Stimulated activated CD8-positive, alpha-beta memory T cell treated with anti-CD3 and anti-CD28 coated beads, Interleukin-7, amount 100 ng/mL, for 24 hours (primary cell): Measurements from ENCODE around the gene C6orf15.

Experiments used
- DNase-seq: peaks from one replicate; pipeline ENCODE4 v3.0.0-alpha.2; 2020; ENCODE audit warnings: low read depth

Gene C6orf15

DNA sequence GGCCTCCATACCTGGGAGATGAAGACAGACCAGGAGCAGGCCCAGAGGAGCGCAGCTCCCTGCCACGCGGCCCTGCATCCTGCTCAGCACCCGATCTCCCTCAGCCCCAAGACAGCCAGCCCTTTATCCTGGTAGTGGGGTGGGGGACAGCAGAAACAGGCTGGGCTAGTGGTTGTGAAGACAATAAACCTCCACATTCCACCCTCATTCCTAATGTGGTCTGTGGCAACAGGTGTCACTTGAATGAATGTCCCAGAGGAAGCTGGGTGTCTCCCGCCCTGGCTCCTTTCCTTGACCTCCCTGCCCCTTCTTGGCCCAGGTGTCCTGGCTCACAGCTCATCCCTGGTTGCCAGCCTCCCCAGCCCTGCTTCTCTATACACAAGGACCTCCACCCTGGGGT, at the start of gene C6orf15:
Gene C6orf15 (minus strand): TSS at position 98 of the 400 bp plus-strand sequence. CDS start 20 bp downstream, at position 78.
- no peak for DNase-seq

DNA sequence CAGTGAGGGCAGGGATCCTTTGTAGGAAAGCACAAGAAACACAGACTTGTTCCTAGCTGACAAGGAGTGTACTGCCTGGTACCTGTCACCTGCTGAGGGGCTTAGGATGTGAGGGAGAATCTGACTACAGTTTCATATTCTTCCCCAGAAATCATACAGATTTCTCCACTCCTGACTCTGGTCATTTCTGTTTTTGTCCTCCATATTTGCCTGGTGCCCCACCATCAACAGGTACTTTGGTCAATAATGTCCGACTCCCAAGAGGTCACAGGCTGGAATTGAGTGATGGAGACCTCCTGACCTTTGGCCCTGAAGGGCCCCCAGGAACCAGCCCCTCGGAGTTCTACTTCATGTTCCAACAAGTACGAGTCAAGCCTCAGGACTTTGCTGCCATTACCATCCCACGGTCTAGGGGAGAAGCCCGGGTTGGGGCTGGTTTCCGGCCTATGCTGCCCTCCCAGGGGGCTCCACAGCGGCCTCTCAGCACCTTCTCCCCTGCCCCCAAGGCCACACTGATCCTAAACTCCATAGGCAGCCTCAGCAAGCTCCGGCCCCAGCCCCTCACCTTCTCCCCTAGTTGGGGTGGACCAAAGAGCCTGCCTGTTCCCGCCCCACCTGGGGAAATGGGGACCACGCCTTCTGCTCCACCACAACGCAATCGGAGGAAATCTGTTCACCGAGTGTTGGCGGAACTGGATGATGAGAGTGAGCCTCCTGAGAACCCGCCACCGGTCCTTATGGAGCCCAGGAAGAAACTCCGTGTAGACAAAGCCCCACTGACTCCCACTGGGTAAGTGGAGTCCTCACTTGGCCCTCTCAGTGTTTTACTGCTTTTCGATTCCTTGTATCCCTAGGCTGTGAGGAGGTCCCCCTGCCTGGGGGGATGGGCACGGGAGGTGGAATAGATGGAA, 49.1 kb upstream of the C6orf15 start:
- no peak for DNase-seq

- no peak for DNase-seq
Observed at GRCh38 chr6:31158863-31159855, 46.8 kb upstream of the C6orf15 start.

DNA sequence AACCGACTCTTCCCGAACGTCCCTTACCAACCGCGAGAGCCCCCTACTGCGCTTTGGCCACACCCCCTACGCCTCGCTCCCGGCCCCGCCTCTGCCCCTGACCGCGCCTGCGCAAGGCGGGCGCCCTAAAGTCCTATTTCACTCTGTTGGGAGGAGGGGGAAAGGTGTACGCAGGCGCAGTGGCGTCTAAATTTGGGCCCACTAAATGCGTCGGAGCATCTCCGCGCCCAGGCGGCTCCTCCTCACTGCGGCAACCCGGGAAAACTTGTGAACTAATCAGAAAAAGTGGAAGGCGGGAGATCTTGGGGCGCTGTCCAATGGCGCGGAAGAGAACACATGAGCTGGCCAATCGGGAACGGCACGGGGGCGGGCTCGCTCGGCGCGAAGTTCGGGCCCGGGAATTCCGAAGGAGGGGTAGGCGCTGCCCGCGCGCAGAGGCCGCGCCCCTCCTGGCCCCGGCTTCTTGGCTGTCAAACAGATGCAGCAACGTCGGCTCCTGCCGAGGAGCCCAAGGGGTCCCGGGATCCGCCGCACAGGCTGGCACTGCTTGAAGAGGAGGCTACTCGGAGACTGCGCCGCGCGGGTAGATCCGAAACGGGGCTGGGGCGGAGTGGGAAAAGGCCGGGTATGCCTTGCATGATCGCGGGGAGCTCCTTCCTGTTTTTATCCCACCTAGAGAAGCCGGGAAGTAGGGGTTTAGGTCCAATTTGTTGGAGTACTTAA, 45.9 kb upstream of the C6orf15 start, which contains the start of gene TCF19:
Gene TCF19 (plus strand): TSS at position 450 of the 723 bp plus-strand sequence. CDS start 881 bp downstream, outside the sequence.
- DNase-seq = peak; percentile 99

- DNase-seq = no peak
Observed at GRCh38 chr6:31157513-31158139, 45.3 kb upstream of the C6orf15 start, which contains the start of gene CCHCR1. CCHCR1 (minus strand) TSS chr6:31157802; CDS start chr6:31157600, 202 bp downstream.

GRCh38 chr6:31156641-31157040, 44.3 kb upstream of the C6orf15 start:
- no peak for DNase-seq

DNA sequence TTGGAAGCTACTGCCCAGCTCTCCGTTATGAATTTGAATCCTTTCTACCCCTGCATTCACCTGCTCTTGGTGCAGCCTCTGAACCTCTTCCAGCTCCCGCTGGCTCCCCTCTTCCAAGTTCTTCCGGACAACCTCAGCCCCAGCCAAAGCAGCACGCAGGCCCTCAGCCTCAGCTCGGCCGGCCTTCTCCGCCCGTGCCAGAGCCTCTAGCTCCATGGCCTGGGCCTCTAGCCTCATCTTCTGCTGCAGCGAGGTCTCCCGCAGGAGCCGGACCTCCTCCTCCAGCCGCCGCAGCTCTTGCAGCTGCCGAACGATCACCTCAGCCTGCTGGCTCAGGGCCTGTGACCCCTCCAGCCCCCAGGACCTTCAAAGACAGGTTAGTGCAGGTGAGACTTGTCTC, 42.1 kb upstream of the C6orf15 start:
- no peak for DNase-seq

DNA sequence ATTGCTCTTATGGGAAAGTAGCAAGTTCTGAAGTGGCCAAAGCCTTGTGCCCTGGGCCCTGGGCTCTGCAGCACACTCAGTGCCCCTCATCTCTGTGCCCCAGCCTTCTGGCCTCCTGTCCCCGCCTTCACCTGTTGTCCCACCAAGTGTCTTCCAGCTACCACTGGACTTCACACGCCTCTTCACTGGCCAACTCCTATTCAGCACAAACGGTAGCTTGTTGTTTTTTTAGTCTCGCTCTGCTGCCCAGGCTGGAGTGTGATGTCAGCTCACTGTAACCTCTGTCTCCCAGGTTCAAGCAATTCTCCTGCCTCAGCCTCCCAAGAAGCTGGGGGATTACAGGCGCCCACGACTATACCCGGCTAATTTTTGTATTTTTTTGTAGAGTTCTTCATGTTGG, 40.4 kb upstream of the C6orf15 start:
- DNase-seq = no peak

- DNase-seq = no peak
Observed at GRCh38 chr6:31149827-31150447, 37.6 kb upstream of the C6orf15 start.

DNA sequence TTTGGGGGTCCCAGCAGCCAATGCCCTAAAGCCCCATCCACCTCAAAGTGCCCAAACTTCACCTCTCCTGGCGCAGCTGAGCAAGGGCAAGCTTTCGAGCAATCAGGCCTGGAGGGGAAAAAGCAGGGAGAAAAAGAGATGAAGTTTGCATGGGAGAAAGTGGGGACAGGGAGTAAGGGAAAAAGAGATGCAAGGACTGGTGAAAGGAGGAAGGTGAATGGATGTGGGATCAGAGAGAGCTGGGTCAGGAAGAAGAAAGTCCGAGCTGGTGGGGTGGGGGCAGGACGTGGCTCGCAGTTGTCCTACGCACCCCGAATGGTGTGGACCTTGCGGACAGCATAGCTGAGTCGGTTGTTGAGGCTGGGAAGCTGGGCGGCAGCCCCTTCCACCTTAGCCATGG, 33.0 kb upstream of the C6orf15 start:
- DNase-seq = no peak

DNA sequence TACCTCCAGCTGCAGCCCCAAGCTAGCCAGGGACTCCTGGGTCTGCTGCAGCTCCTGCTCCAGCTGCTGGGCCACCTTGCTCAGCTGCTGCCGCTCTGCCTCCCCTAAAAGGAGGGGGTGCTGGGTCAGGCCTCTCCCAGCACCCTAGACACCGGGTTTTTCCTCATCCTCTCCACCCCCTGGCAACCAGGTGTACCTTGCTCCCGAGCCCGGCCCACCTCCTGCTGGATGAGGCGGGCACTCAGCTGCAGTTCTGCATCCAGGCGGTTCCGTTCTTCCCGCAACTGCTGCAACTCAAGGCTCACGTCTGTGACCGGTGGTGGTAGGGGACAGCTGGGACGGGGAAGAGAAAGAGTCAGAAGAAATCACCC, 32.6 kb upstream of the C6orf15 start:
- DNase-seq = no peak

DNA sequence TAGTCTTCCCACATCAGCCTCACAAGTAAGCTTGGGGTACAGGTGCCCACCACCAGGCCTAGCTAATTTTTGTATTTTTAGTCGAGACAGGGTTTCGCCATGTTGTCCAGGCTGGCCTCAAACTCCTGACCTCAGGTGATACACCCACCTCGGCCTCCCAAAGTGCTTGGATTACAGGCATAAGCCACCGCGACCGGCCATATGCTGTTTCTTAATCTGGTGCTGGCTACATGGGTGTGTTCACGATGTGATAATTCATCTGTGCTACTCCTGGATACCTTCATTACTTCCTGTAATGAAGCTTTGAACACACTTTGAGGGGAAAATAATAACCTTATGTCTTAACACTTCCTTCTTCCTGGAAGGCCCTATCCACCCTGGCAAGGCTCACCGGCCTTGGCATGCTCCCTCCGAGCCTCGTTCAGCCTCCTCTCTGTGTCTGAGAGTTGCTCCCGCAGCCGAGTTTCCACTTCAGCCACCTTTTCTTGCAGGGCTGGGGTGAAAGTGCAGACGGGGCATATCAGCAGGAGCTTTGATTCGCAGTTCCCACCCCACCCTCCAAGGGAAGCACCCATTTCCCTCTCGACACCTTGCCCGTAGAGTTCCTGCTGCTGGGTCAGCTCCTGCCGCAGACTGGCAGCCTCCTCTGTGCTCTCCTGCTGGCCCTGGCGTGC, 32.1 kb upstream of the C6orf15 start:
- no peak for DNase-seq

- no peak for DNase-seq
Observed at GRCh38 chr6:31143148-31143547, 30.8 kb upstream of the C6orf15 start.

- no peak for DNase-seq
Observed at GRCh38 chr6:31142361-31142761, 30.0 kb upstream of the C6orf15 start.

GRCh38 chr6:31140643-31141042, 28.3 kb upstream of the C6orf15 start:
- no peak for DNase-seq

GRCh38 chr6:31139599-31139998, 27.2 kb upstream of the C6orf15 start:
- no peak for DNase-seq

GRCh38 chr6:31138982-31139381, 26.6 kb upstream of the C6orf15 start, which contains the start of gene PSORS1C2:
PSORS1C2 (minus strand) TSS chr6:31139066; CDS start chr6:31139026, 40 bp downstream.
- no peak for DNase-seq

DNA sequence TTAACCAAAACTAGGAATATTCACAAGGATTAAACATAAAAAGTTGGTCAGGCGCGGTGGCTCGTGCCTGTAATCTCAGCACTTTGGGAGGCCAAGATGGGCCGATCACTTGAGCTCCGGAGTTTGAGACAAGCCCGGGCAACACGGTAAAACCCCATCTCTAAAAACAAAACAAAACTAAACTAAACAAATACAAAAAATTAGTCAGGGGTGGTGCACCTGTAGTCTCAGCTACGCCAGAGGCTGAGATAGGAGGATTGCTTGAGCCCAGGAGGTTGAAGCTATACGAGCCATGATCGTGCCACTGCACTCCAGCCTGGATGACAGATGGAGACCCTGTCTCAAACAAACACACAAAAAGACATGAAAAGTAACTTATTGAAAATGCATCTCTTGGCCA, 23.3 kb upstream of the C6orf15 start:
- no peak for DNase-seq

GRCh38 chr6:31132806-31133205, 20.4 kb upstream of the C6orf15 start:
- no peak for DNase-seq

GRCh38 chr6:31131595-31131994, 19.2 kb upstream of the C6orf15 start:
- DNase-seq = no peak
